WTC11 (cell line): ENCODE measurements around the gene MRO. TPM values are rescaled to one million over a fixed set of nuclear protein-coding genes. Genes with fewer than 3 reads are reported as not detected.

Source experiments
- ATAC-seq: fragments of 200-7000 bp; cut with Tn5 transposase; 2 replicates; pipeline ENCODE4 v1.10.0; 2021; ENCODE audit warnings: mild to moderate bottlenecking, moderate library complexity
- CTCF ChIA-PET: fragments of 300-600 bp; sonication (Branson Sonifier 250); formaldehyde crosslinking; loops from one replicate; lab custom pipeline; 2021; ENCODE audit warnings: antibody characterized with exemption; lab: Charles Lee
- POLR2A ChIA-PET: fragments of 350-600 bp; sonication (Branson Sonifier 250); formaldehyde crosslinking; loops from one replicate; lab custom pipeline; 2021; ENCODE audit warnings: antibody characterized with exemption; lab: Charles Lee
- DNase-seq: peaks from one replicate; pipeline ENCODE4 v3.0.0; 2021; ENCODE audit warnings: low spot score
- H3K27ac Mint-ChIP-seq: 2 replicates; pipeline ENCODE4 v1.8.0; 2021; ENCODE audit warnings: mixed read lengths
- H3K27me3 Mint-ChIP-seq: 2 replicates; pipeline ENCODE4 v1.8.0; 2021; ENCODE audit warnings: low read depth, mild to moderate bottlenecking, moderate library complexity, mixed read lengths
- H3K36me3 Mint-ChIP-seq: 2 replicates; pipeline ENCODE4 v1.8.0; 2021; ENCODE audit warnings: mixed read lengths
- H3K4me1 Mint-ChIP-seq: 2 replicates; pipeline ENCODE4 v1.8.0; 2022; ENCODE audit warnings: mixed read lengths
- H3K4me3 Mint-ChIP-seq: 2 replicates; pipeline ENCODE4 v1.8.0; 2021; ENCODE audit warnings: mild to moderate bottlenecking, moderate library complexity, mixed read lengths
- H3K9me3 Mint-ChIP-seq: 2 replicates; pipeline ENCODE4 v1.8.0; 2021; ENCODE audit warnings: mixed read lengths
- ATF2 ChIP-seq: sonication (generic); formaldehyde crosslinking; IDR thresholded peaks from 2 replicates; pipeline ENCODE4 v1.8.1; 2022; ENCODE audit warnings: low read depth, missing genetic modification reagents, borderline replicate concordance
- E2F4 ChIP-seq: sonication (generic); formaldehyde crosslinking; IDR thresholded peaks from 2 replicates; pipeline ENCODE4 v1.8.1; 2022; ENCODE audit warnings: low read depth, mild to moderate bottlenecking, moderate library complexity, missing genetic modification reagents, borderline replicate concordance
- E2F5 ChIP-seq: sonication (generic); formaldehyde crosslinking; IDR thresholded peaks from 2 replicates; pipeline ENCODE4 v1.8.1; 2022; ENCODE audit warnings: mild to moderate bottlenecking, moderate library complexity, missing genetic modification reagents
- EMX1 ChIP-seq: fragments of 250-450 bp; sonication (Bioruptor Pico); IDR thresholded peaks from 2 replicates; pipeline ENCODE4 v1.8.0; 2021; ENCODE audit warnings: mild to moderate bottlenecking
- FOXP4 ChIP-seq: sonication (generic); formaldehyde crosslinking; IDR thresholded peaks from 2 replicates; pipeline ENCODE4 v1.8.0; 2022; ENCODE audit warnings: mild to moderate bottlenecking, missing genetic modification reagents
- HMGA2 ChIP-seq: fragments of 250-450 bp; sonication (Bioruptor Pico); IDR thresholded peaks from 2 replicates; pipeline ENCODE4 v1.4.0; 2021; ENCODE audit warnings: mild to moderate bottlenecking, moderate library complexity
- KAT7 ChIP-seq: sonication (generic); formaldehyde crosslinking; IDR thresholded peaks from 2 replicates; pipeline ENCODE4 v1.8.1; 2023; ENCODE audit warnings: missing genetic modification reagents, mild to moderate bottlenecking, borderline replicate concordance
- MXD4 ChIP-seq: fragments of 250-450 bp; sonication (Bioruptor Pico); IDR thresholded peaks from 2 replicates; pipeline ENCODE4 v1.8.0; 2021; ENCODE audit warnings: mild to moderate bottlenecking, moderate library complexity, borderline replicate concordance
- NR2C2 ChIP-seq: sonication (generic); formaldehyde crosslinking; IDR thresholded peaks from 2 replicates; pipeline ENCODE4 v1.8.0; 2022; ENCODE audit warnings: mild to moderate bottlenecking, missing genetic modification reagents
- PRDM15 ChIP-seq: sonication (generic); formaldehyde crosslinking; IDR thresholded peaks from 2 replicates; pipeline ENCODE4 v1.8.0; 2022; ENCODE audit warnings: missing genetic modification reagents
- SMAD3 ChIP-seq: sonication (generic); formaldehyde crosslinking; IDR thresholded peaks from 2 replicates; pipeline ENCODE4 v1.8.0; 2022; ENCODE audit warnings: missing genetic modification reagents, mild to moderate bottlenecking, borderline replicate concordance
- TCF7 ChIP-seq: sonication (generic); formaldehyde crosslinking; IDR thresholded peaks from 2 replicates; pipeline ENCODE4 v1.8.0; 2022; ENCODE audit warnings: mild to moderate bottlenecking, low read depth, missing genetic modification reagents, moderate library complexity
- TEAD1 ChIP-seq: sonication (generic); formaldehyde crosslinking; IDR thresholded peaks from 2 replicates; pipeline ENCODE4 v1.8.0; 2022; ENCODE audit warnings: mild to moderate bottlenecking, missing genetic modification reagents
- TP53 ChIP-seq: sonication (generic); formaldehyde crosslinking; IDR thresholded peaks from 2 replicates; pipeline ENCODE4 v1.8.1; 2023; ENCODE audit warnings: mild to moderate bottlenecking, missing genetic modification reagents
- USF2 ChIP-seq: sonication (generic); formaldehyde crosslinking; IDR thresholded peaks from 2 replicates; pipeline ENCODE4 v1.8.1; 2023; ENCODE audit warnings: mild to moderate bottlenecking, missing genetic modification reagents, moderate library complexity
- ZNF396 ChIP-seq: fragments of 250-450 bp; sonication (Bioruptor Pico); IDR thresholded peaks from 2 replicates; pipeline ENCODE4 v1.8.0; 2021; ENCODE audit warnings: mild to moderate bottlenecking, moderate library complexity, borderline replicate concordance
- total RNA-seq: library from RNA; stranded (reverse); gene quantifications from 3 replicates; pipeline ENCODE4 v1.2.3, GENCODE V29; 2021
- TF ChIP-seq, protein P1 (sequence below): sonication (generic); formaldehyde crosslinking; IDR thresholded peaks from 2 replicates; pipeline ENCODE4 v1.8.1; 2023; ENCODE audit warnings: mild to moderate bottlenecking, missing genetic modification reagents, moderate library complexity
- TF ChIP-seq, protein P2 (sequence below): fragments of 250-450 bp; sonication (Bioruptor Pico); IDR thresholded peaks from 2 replicates; pipeline ENCODE4 v1.9.0; 2021; ENCODE audit warnings: mild to moderate bottlenecking
- TF ChIP-seq, protein P3 (sequence below): fragments of 250-450 bp; sonication (Bioruptor Pico); IDR thresholded peaks from 2 replicates; pipeline ENCODE4 v2.1.2; 2022; ENCODE audit warnings: mild to moderate bottlenecking, moderate library complexity
- TF ChIP-seq, protein P4 (sequence below): sonication (generic); formaldehyde crosslinking; IDR thresholded peaks from 2 replicates; pipeline ENCODE4 v1.8.0; 2023; ENCODE audit warnings: missing genetic modification reagents

Gene MRO
- total RNA-seq, 1 experiment from 2014 or later = 2.1 TPM

GRCh38 chr18:50806208-50806616, 13.6 kb downstream of the MRO start:
- H3K36me3 Mint-ChIP-seq = no peaks in the 10 kb centered on the region
- no peak for DNase-seq
- peaks cover 5% of the 10 kb centered on the region for H3K9me3 Mint-ChIP-seq
- H3K4me1 Mint-ChIP-seq = peaks cover 29% of the 10 kb centered on the region
- ChIA-PET CTCF (interaction anchor here (1.0 to 2.1 kb wide), 4 partner anchors 11 to 162 kb away, joined by 3 to 11 read pairs (median 4); no protein-coding TSS in a partner anchor), POLR2A (interaction anchor here (0.6 kb wide), 1 partner anchor 86 kb away, joined by 3 read pairs; no protein-coding TSS in a partner anchor)
- no peak overlapping the region for H3K4me3 Mint-ChIP-seq
- TF ChIP-seq E2F4 (no peak), MXD4 (no peak), TCF7 (CRISPR knock-in tag) (no peak), NR2C2 (CRISPR knock-in tag) (no peak), ATF2 (CRISPR knock-in tag) (no peak), USF2 (CRISPR knock-in tag) (no peak), E2F5 (CRISPR knock-in tag) (no peak), KAT7 (CRISPR knock-in tag) (no peak), TP53 (CRISPR knock-in tag) (no peak), EMX1 (CRISPR knock-in tag) (no peak), TEAD1 (CRISPR knock-in tag) (no peak), PRDM15 (CRISPR knock-in tag) (no peak), FOXP4 (CRISPR knock-in tag) (no peak), ZNF396 (CRISPR knock-in tag) (no peak), HMGA2 (no peak), SMAD3 (CRISPR knock-in tag) (no peak)
- TF ChIP-seq, protein P1, sequence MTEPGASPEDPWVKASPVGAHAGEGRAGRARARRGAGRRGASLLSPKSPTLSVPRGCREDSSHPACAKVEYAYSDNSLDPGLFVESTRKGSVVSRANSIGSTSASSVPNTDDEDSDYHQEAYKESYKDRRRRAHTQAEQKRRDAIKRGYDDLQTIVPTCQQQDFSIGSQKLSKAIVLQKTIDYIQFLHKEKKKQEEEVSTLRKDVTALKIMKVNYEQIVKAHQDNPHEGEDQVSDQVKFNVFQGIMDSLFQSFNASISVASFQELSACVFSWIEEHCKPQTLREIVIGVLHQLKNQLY = no peak
- TF ChIP-seq, protein P2, sequence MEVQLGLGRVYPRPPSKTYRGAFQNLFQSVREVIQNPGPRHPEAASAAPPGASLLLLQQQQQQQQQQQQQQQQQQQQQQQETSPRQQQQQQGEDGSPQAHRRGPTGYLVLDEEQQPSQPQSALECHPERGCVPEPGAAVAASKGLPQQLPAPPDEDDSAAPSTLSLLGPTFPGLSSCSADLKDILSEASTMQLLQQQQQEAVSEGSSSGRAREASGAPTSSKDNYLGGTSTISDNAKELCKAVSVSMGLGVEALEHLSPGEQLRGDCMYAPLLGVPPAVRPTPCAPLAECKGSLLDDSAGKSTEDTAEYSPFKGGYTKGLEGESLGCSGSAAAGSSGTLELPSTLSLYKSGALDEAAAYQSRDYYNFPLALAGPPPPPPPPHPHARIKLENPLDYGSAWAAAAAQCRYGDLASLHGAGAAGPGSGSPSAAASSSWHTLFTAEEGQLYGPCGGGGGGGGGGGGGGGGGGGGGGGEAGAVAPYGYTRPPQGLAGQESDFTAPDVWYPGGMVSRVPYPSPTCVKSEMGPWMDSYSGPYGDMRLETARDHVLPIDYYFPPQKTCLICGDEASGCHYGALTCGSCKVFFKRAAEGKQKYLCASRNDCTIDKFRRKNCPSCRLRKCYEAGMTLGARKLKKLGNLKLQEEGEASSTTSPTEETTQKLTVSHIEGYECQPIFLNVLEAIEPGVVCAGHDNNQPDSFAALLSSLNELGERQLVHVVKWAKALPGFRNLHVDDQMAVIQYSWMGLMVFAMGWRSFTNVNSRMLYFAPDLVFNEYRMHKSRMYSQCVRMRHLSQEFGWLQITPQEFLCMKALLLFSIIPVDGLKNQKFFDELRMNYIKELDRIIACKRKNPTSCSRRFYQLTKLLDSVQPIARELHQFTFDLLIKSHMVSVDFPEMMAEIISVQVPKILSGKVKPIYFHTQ (CRISPR knock-in tag) = no peak
- TF ChIP-seq, protein P3, sequence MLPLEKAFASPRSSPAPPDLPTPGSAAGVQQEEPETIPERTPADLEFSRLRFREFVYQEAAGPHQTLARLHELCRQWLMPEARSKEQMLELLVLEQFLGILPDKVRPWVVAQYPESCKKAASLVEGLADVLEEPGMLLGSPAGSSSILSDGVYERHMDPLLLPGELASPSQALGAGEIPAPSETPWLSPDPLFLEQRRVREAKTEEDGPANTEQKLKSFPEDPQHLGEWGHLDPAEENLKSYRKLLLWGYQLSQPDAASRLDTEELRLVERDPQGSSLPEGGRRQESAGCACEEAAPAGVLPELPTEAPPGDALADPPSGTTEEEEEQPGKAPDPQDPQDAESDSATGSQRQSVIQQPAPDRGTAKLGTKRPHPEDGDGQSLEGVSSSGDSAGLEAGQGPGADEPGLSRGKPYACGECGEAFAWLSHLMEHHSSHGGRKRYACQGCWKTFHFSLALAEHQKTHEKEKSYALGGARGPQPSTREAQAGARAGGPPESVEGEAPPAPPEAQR (CRISPR knock-in tag) = no peak
- TF ChIP-seq, protein P4, sequence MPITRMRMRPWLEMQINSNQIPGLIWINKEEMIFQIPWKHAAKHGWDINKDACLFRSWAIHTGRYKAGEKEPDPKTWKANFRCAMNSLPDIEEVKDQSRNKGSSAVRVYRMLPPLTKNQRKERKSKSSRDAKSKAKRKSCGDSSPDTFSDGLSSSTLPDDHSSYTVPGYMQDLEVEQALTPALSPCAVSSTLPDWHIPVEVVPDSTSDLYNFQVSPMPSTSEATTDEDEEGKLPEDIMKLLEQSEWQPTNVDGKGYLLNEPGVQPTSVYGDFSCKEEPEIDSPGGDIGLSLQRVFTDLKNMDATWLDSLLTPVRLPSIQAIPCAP = no peak
- no peaks in the 10 kb centered on the region for H3K27me3 Mint-ChIP-seq
- peak; percentile 67 for ATAC-seq
- no peak overlapping the region for H3K27ac Mint-ChIP-seq
